HG03432 (cell line): Measurements from ENCODE around the gene OTOP2.

Source experiments
- ATAC-seq: cut with Tn5 transposase; IDR thresholded peaks from one replicate; pipeline ENCODE4 v1.9.1; 2021; ENCODE audit warnings: mild to moderate bottlenecking, moderate library complexity; ENCODE audit not compliant: unreplicated experiment

Gene OTOP2, protein sequence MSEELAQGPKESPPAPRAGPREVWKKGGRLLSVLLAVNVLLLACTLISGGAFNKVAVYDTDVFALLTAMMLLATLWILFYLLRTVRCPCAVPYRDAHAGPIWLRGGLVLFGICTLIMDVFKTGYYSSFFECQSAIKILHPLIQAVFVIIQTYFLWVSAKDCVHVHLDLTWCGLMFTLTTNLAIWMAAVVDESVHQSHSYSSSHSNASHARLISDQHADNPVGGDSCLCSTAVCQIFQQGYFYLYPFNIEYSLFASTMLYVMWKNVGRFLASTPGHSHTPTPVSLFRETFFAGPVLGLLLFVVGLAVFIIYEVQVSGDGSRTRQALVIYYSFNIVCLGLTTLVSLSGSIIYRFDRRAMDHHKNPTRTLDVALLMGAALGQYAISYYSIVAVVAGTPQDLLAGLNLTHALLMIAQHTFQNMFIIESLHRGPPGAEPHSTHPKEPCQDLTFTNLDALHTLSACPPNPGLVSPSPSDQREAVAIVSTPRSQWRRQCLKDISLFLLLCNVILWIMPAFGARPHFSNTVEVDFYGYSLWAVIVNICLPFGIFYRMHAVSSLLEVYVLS

DNA sequence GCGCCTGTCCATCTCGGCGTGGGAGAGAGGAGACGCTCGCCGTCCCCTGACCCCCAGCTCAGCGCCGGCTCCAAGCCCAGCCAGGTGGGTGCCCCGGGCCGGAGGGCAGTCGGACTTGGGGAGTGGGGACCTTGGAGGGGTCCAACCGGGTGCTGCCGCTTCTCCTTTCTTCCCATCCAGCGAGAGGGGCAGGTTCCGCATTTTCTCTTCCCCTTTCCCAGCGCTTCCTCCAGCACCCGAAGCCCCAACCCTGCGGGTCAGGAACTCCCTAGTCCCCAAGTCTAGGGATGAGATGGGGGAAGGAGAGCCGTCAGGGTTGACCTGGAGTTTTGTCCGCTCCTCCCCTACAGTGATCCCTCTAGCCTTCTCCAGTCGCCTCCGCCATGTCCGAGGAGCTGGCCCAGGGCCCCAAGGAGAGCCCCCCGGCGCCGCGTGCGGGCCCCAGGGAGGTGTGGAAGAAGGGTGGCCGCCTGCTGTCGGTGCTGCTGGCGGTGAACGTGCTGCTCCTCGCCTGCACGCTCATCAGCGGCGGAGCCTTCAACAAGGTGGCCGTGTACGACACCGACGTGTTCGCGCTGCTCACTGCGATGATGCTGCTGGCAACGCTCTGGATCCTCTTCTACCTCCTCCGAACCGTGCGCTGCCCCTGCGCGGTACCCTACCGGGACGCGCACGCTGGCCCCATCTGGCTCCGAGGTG lies at the start of gene OTOP2:
TSS of gene OTOP2 (plus strand) at position 24 of the 699 bp plus-strand sequence. CDS start at position 384, 360 bp downstream.
- ATAC-seq = no peak

DNA sequence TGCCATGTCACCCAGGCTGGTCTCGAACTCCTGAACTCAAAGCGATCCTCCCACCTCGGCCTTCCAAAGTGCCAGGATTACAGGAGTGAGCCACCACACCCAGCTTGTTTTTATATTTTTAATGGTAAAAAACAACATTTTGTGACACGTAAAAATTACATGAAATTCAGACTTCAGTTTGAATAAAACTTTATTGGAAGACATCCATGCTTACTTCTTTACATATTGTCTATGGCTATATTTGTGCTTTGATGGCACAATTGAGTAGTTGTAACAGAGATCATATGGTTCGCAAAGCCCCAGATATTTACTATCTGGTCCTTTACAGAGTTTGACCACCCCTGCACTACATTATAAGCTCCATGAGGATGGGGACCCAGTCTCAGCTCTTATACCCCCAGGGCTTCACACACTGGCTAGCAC lies 49.4 kb upstream of the OTOP2 start:
- ATAC-seq = no peak

DNA sequence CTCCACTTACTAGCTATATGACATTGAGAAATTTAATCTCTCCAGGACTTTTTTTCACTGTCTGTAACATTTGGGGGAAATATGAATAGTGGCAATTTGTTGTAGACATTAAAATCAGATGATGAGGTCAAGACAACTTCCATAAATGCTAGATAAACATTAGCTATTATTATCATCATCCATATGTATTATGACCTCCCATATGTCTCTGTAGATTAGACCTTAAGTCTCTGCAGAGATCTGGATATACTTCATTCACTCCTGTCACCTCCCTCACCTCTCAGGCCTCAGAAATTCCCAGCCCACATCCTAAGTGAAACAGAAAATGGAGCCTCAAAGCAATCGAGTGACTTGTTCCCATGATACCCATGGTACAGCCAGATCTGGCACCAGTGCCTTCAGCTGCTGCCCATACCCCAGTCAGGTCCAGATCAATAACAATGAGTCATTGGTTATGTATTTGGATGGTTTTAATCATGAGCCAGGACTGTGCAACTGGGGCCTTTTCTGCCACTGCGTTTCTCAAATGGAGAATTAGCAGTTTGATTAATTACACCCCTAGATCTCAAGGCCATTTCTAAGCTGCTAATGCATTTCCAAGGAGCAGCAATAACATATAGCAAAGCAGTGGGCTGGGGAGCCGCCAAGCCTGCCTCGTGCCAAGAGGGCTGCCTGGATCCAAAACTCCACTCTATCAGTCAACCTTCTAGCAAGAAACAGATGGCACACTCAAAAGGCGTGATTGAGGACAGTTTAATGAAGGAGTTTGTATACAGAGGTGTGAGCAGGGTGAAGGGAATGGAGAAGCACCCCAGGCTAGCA lies 48.7 kb upstream of the OTOP2 start:
- ATAC-seq = no peak

DNA sequence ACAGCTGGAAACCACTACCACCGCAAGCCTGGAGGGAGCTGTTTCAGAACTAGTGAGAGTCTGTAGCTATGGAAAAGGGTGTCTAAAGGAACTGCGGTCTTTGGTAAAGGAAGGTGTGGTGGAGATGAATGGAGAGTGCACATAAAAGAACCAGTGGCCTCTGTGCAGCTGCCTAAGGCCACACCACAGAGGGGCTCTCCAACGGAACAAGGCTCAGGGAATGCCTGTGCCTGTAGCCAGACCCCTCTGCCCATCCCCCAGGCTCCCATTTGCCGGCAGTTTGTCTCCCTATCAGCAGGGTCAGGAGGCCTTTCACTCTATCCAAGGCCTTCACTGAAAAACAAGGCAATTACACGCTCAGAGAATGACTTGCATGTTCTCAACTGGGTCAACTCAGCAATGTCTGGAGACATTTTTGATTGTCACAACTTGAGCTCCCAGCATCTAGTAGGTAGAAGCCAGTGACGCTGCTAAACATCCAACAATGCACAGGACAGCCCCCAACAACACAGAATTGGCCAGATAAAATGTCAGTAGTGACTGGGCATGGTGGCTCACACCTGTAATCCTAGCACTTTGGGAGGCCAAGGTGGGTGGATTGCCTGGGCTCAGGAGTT lies 48.0 kb upstream of the OTOP2 start:
- ATAC-seq = no peak

DNA sequence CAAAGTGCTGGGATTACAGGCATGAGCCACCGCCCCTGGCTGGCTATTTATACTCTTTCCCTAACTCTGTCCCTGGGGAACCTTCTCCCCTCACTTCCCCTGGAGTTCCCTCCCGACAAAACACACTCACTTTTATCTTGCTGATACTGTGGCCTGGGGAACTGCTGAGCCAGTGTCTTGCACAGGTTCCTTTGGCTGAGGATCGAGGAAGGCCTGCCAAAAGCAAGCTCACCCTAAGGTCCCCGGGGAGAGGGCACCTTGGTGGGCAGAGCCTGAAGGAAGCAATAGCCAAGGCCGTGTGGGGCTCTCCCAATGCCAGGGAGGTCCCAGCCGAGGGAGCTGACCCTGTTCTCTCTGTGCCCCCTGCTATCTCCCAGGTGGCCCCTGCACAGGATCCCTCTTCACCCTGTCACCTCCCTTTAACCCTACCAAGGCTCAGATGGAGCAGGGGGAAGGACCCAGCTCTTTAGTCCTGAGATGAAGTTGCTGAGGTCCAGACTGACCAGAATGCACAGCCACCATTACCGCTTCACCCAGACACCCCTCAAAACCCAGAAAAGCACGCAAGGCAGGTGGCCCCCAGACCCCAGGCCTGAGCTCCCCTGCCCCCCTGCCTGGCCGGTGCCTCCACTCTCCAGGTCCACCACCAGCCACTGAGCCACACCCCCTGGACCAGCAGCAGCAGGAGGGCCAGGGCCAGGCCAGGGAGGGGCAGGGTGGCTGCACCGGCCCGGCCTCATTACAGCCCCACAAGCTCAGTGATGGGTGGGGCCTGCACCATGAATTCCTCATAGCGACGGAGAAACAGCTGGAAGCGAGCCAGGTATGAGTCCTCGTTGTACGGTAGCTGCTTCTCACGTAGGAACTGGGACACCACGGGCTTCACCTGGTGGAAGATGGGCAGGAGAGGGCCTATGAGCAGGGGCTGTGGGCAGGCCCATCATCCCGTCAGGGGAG lies 46.2 kb upstream of the OTOP2 start:
- ATAC-seq = no peak

DNA sequence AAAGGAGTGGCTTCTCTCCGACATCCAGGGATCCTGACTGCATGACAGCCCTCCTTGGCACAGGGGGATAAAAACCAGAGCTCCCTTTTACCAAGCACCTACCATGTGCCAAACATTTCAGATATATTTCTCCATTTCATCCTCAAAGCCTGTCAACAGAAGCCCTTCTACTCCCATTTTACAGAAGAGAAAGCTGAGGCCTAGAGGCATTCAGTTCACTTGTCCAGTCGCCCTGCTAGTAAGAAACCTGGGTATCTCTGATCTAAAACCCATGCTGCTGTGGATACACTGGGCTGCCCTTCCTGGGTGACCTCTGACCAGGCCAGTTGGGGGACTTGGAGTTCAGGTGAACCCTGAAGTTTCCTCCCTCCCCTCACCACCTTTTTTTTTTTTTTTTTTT lies 45.4 kb upstream of the OTOP2 start:
- ATAC-seq = no peak

DNA sequence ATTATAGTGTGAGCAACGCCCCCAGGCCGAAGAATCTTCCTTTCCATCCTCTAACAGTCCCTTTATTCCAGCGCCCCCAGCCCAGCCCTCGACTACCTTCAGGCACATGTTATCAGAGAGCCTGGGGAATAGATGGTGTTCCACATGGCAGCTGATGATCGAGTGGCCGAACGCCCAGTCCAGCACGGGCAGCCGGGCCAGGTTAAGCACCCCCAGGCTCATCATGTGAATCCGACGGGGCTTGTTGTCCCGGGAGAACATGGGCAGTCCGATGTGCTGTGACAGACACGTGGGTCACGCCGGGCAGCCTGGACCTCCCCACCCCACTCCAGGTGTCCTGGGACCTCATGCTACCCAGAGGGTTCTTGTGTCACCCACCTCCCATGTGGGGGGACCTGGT lies 44.8 kb upstream of the OTOP2 start:
- ATAC-seq = no peak

DNA sequence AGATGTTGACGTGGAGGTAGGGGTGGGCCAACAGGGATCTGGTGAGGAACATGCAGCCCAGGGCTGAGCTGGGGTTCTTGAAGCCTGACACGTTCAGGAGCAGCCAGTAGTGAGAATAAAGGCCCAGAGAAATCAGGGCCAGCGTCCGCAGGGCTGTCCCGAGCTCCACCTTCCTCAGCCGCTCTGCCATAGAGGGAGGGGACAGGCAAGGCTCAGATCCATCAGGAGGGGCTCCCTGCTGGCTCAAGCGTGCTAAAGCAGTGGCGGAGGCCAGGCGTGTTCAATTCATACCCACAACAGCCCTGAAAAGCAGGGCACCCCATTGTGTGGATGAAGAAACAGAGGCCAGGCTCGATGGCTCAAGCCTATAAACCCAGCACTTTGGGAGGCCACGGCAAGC lies 43.0 kb upstream of the OTOP2 start:
- no peak for ATAC-seq

DNA sequence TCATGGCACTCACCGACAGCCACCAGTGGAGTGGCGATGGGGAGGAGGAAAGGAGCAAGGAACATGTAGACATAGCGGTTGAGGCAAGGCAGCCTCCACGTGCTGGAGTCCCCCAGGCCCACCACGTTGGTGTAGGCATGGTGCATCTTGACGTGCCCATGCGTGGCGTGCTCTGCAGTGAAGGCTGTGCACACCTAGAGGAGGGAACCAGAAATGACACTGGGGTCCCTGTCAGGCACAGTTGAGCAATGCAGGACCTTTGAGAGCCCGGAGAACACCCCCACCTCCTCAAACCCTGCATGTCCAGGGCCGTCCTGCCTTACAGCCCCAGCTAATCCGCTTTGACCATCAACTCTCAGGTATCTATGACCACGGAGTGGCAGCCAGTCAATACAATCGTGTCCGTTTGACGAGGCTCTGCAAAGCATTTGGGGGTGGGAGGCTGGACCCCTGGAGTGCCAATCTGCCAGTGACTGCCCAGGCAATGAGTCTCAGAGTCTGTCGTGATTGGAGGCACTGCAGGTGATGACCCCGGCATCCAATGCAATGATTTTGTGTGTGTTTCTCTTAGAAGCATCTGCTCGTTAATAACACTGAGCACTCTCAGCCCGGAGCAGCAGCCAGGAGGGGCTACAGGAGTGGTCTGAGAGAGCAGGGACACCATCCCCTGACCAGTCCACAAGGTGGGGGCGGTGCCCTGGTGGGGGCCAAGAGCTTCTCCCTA lies 41.4 kb upstream of the OTOP2 start:
- no peak for ATAC-seq

DNA sequence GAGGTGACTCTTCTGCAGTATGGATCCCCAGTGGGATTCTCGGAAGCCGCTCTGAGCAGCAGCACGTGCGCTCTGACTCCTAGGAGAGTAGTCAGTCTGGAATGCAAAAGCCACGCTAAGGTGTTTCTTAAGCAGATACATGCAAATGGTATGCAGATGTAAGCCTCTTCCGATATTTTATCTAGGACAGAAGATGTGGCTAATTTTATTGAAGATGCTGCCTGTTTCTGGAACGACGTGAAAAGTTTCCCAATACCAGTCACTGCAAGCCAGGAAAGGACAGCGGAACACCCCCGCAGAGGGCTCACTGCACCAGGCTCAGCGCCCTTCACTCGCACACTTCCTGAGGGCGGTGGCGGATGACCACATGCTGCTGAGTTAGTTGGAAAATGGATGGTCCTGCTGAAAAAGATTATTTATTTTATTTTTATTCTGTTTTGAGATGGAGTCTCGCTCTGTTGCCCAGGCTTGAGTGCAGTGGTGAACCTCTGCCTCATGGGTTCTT lies 40.8 kb upstream of the OTOP2 start:
- no peak for ATAC-seq

DNA sequence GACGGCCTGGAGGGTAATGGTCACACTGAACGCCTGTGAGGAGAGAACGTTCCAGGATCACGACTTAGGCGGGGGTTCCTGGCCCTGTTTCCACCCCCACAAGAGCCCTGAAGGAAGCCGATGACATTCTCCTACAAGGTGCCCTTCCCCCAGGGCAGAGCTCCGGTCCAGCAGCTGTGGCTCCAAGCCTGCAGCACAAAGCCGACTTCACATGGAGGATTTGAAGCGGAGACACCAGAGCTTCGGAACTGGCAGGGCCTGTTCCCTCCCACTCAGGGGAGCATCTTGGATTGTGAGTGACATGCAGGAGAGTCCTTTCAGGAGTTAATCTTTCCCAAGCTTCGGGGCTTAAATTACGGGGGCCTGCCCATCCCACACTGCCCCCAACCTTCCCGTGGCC lies 35.6 kb upstream of the OTOP2 start:
- no peak for ATAC-seq

DNA sequence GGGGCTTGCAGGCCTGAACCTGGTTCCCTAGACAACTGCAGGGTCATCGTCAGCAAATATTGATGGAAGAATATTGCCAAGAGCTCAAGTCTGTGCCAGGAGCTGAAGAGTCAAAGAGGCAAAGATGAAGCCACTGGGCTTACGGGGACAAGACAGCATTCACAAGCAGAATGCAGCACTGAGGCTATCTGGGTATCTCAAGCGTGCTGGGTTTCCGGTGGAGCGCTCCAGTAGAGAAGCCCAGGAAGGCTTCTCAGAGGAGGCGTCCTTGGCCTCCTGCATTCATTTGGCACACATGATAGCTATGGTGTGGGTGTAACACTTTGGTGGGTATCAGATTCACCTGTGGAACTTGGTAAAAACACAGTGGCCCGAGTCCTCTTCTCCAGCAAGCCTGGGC lies 33.5 kb upstream of the OTOP2 start:
- no peak for ATAC-seq

DNA sequence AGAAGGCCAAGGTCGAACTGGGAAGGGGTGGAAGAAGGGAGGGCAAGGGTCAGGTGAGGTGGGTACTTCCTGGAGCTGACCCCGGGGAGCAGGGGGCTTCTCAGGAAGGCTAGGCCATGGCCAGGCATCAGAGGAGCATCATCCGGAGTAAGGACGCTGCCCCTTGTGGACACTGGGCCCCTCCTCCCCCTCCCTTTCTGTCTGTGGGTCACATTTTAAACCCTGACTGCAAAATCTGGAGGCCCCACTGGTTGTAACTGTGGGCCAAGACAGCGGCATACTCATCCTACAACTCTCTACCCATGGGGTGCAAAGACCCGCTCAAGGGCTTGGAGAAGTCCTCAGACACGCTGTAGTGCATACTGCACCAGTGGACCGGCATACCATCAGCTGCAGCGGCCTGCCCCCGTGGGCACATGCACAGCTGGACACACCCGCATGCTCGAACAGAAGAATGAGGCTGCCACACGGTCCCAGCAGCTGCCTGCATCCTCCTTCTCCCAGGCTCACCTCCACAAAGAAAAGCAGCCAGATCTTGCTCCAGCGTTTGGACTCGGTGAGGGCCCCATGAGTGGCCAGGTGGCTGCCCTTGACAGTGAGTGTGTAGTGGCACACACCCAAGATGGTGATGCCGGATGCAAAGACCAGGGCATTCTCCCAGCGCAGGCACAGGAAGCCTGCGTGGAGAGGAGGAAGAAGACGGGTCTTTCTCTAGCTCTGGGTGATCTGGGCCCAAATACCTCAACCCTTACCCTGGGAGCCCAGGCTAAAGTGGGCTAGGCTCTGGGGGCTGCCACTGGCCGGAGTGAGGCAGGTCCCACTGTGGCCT lies 31.8 kb upstream of the OTOP2 start:
- no peak for ATAC-seq

DNA sequence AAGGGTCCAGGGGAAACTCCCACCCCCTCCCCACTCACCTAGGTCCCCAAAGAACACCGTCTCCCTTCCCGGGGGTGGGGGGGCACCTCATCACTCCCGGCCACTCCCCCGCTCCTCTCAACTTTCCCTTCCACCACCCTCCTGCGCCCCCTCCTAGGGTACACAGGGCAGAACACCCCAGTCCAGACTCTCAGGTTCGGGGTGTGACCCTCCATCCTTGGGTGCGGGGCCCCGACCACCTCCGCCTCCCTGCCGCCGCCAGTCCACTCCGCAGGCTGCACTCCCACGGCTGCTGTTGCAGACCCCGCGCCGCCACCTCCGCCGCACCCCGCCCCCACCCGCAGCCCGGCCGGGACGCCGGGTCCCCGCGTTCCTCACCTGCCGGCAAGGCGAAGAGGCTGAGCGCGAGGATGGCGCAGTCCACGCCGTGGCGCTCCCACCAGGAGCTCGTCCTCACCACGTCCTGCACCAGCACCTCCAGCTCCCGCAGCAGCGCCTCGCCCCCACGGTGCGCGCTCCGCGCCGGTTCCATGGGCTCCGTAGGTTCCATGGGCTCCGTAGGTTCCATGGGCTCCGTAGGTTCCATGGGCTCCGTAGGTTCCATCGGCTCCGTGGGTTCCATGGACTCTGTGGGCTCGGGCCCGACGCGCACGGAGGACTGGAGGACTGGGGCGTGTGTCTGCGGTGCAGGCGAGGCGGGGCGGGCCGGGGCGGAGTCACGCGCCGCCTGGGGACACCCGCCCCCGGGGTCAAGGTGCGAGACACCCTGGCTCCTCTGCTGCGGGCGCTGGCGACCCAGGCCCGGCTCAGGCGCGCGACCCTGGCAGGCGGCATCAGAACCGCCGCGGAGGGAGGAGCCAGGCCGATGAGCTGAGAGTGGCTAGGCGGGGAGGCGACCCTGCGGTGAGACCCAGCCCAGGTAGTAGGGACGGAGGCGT lies 30.8 kb upstream of the OTOP2 start, which contains the start of gene FADS6:
TSS of gene FADS6 (minus strand) at position 660 of the 938 bp plus-strand sequence. CDS start at position 622, 38 bp downstream.
- ATAC-seq = no peak

DNA sequence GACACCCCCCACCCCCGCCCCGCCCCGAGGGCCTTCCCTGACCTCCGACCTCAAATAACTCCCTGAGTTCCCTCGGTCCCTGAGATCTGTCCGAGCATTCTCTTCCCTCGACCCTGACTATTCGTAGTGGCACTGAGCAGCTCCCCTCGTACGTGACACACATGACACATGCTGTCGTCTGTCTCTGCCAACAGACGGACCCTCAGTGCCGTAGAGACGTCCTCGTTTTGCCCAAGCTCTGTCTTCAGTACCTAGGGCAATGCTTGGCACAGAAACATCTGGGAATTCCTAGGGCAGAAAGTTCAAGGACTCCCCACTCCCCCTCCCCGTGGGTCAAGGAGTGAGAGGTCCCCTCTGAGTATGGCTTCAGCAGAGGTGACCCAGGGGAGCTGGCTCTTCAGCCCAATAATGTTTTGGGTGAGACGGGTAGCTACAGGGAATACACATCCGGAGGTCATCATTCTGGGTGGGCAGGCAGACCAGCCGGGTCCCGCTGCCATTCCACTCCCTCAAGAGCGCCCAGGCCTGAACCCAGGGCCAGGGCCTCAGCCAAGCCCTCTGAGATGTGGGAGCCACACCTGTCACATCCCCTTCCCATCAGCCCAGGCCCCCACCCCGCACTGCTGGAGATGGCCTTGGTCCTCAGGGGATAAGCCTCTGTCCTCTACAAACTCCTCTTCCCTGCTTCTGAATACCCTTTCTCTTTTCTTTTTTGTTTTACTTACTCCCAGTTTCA lies 30.0 kb upstream of the OTOP2 start:
- ATAC-seq = no peak

DNA sequence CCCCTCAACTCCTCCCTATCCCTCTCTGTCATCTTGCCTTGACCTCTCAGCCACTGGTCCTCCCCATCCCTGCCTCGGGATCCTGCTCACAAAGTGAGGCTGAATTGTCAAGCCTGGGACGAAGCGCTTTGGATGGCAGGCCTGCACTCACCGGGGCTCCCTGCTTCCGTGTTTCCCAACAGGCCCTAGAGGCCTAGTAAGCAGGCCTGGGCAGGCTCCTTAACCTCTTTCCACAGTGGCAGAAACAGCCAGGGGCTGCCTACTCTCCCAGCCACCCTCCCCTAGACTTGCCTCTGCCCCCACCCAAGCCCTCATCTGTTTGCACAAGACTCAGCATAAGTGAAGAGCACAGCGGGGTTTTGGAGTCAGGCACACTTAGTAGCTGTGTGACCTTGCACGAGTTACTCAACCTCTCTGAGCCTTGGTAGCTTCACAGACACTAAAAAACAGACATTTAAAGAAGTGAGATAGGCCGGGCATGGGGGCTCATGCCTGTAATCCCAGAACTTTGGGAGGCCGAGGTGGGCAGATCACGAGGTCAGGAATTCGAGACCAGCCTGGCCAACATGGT lies 25.6 kb upstream of the OTOP2 start:
- ATAC-seq = no peak
